Epidermal melanocyte (primary cell): Measurements from ENCODE around the gene PACS2.

Experiments
- DNase-seq: peaks from one replicate; pipeline ENCODE4 v3.0.0; 2011; ENCODE audit warnings: low spot score; ENCODE audit not compliant: insufficient read length

The PACS2 gene

GRCh38 chr14:105384605-105385321 is 70.2 kb downstream of the PACS2 start:
- DNase-seq = no peak

DNA sequence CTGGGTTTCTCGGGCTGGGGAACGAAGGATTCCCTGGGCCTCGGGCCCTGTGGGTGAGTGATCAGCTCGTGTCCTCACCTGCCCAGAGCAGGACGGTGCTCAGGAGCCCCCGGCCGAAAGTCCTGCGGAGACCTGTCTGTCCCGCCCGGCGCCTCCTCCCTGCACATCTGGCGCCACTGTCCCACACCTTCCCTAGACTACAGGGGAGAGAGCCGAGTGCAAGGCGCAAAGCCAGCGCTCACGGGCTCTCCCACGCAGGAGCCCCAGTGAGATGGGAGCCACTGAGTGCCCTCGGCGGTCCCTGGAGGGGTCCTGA is 70.7 kb downstream of the PACS2 start:
- no peak for DNase-seq

DNA sequence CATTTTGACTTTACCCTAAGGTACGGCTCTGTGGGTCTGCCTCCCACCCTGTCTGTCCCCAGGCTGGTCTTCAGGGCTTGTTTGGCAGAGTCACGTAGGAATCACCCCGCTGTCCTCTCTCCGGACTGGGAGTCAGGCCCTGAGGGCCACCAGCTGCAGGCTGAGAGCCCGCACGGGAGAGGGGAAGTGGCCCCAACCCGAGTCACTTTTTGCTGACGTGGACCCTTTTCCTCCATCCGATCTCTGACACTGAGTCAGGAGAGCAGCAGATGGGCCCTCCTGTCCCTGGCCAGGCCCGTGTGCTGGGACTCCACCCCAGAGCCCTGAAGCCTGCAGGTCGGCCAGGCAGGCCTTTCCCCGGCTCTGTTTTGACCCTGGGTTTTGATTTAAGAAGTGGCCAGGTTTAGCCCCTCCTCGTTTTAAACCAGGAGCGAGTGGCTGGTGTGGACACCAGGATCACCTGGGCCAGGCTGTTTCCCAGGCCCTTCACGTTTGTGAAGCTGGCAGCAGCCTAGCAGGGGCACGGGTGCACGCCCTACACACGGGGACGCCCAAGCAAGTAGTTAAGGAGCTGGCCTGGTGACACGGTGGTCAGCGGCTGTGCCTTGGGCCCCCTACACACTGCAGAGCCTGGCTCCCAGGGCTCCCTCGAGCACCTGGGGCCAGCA is 71.3 kb downstream of the PACS2 start:
- DNase-seq = no peak

GRCh38 chr14:105386581-105387529 is 72.3 kb downstream of the PACS2 start:
- DNase-seq = no peak

DNA sequence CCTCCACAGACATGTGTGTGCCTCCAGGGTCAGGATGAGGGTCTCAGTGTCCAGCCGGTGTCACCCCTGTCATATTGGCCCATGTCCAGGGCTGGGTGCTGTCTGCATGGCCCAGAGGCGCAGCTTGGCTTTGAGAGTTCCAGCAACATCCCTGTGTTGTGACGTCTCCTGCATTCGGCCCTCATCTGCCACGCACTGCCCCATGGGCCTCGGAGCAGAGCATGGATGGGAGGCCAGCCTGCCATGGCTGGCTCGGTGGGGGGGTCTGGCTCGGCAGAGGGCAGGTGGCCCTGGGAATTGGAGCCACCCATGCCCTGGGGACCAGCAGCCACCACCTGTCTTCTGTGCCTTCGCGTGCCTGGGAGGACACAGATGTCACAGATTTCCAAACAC is 73.0 kb downstream of the PACS2 start:
- no peak for DNase-seq

DNA sequence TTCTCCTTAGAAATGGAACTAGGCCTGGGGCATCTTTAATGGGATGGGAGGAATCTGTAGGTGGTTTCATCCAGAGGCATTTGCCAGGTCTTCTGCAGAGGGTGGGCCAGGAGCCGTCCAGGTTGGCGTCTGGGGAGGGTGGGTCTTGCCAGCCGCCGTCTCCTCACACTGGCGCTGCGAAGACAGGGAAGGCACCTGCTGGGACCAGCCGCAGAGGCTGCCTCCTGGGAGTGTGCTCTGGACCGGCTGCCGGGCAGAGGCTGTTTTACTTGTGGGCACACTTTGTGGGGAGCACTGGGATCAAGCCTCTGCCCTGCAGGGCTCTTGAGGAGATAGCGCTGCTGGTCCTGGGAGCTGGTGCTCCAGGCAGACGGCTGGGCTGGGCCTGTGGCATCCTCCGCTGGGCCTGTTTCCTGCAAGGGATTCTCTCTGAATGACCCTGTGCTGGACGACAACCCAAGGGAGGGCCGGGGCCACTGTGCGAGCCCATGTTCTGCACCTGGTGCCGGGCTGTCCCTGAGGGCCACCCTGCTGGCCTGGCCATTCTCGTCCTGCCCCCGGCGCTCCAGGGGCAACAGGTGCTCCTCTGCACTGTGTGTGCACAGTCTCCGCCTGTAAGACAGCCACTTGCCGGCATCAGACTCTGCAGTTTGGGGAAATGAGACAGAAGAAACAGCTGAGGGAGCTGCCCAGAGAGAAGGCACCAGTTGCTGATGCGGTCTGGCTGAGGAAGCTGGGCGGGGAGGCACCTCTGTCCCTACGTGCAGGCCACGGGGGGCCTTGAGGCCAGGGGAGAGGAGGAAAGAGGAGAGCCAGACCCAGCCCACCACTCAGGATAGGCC is 73.8 kb downstream of the PACS2 start:
- DNase-seq = no peak

DNA sequence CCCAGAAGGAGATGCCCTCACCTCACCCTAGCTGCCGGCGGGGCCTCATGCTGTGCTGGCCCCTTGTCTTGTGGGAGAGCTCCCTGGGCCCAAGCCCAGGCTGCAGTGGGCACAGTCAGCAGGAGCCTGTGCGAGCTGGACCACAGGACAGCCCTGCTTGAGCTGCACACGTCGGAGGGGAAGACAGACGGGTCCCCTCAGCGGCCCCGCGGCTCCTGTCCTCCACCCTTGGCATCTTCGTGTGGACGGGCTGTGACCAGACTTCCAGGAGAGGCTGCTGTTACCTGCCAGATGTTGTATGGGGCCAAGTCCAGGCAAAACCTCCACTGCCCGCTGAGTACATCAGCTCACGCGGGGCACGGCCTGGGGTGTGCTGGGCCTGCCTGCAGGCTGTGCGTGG is 74.4 kb downstream of the PACS2 start:
- DNase-seq = no peak

GRCh38 chr14:105389534-105389933 is 75.0 kb downstream of the PACS2 start:
- DNase-seq = peak; percentile 73

DNA sequence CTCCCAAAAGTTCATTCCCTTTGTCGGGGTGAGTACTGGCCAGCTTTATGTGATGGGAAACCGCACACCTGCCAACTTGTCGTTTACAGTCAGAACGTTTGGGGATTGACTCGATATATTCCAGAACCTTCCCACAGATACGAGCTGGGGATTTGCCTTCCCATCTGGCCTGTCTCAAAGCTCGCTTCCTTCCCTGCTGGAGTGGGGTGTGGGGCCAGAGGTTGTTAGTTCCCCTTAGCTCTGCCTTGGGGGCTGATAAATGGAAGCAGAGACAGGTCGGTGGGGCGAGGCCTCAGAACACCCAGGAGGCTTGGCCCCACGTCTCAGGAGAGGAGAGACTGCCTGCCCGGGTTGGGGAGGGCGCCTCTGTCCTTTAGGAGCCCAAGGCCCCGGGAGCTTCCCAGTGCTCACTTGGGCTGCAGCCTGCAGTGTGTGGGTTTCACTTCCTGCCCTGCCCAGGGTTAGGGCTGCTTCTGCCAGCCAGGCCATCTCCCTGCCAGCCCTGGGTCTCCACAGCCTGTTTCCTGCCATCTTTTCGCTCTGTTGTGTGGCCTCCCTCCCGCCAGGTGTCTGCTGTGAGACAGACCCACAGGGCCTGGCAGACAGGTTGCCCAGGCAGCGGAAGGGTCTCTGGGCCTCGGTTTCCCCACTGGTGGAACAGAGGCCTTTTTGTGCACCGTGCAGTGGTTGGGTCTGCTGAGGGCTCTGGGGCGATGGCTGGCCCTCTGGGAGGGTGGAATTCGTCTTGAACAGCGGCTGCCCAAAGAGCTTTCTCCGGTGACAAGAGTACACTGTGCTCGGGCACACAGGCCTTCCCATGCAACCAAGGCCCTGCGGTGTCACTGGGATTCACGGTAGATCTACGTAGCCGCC is 75.7 kb downstream of the PACS2 start:
- DNase-seq = no peak

DNA sequence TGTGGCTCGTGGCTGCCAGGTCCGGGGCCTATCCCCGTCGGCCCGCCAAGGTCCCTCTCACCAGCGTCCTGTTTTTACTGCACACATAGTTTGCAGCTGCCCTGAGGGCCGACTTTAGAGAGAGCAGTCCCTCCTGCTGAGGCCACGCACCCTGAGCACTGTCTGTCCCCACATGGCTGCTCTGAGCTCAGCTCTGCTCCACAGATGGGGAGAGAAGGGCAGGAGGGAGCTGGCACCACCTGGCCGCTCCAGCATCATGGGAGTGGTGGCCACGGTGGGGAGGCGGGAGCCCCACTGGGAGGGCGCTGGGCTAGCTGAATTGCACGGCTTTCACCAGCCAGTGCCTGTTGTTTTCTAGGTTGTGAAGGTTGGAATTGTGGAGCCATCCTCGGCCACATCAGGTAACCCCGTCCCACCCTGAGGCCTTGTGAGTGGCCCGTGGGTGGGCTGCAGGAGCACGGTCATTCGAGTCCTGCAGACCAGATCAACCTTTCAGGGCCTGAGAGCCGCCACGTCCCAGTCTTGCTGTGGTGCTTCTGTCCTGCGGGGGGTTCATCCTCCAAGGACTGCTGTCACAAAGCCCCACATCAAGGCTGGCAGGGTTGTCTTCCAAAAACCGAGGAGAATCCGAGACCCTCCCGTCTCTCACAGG is 76.4 kb downstream of the PACS2 start:
- DNase-seq = no peak

DNA sequence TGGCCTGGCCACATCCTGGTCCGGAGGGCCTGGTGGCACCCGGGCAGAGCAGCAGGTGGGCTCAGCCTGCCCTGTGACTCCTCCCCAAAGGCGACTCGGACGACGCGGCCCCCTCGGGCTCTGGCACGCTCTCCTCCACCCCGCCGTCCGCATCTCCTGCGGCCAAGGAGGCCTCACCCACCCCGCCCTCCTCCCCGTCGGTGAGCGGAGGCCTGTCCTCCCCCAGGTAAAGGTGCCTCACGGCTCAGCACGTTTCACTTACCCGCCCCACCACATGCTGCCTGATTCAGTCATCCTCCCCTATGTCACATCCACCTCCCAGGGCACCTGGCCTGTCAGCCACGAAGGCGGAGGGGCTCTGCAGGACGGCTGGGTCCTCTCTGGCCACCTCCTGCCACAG is 77.0 kb downstream of the PACS2 start:
- DNase-seq = no peak

GRCh38 chr14:105392131-105393090 is 77.9 kb downstream of the PACS2 start:
- DNase-seq = no peak

GRCh38 chr14:105393151-105393550 is 78.6 kb downstream of the PACS2 start:
- DNase-seq = no peak

- no peak for DNase-seq
These were observed 80.4 kb downstream of the PACS2 start for GRCh38 chr14:105394714-105395537.

- no peak for DNase-seq
These were observed 80.9 kb downstream of the PACS2 start for GRCh38 chr14:105395538-105395854.

GRCh38 chr14:105397350-105397931 is 82.9 kb downstream of the PACS2 start:
- DNase-seq = no peak

DNA sequence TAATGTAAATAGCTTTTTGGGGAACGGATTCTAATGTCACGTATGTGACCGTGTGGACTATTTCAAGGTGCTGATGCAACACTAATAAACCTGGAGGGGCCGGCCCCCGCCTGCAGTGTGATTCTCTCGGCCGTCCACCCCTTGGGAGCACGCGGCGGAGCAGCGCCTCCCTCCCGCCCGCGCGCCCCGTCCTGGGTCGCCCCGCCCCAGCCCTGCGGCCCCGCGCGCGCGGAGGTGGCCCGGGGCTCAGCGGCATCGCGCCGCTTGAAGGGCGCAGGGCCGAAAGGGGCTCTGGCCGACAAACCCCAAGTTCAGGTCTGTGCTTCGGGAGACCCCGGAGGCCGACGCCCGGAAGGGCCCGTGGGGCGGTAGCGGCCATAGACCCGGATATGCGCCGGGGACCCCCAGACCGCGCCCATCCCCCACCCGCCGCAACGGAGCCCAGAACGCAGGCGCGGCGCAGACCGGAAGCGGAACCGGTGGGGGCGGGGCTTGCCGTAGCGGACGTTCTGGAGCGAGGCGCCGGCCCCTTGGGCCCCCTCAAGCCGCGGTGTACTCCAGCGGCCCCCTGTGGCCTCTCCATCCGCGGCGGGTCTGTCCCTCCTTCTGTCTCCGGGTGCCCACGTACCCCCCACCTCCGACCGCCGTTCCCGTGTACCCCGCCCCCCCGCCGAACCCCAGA is 83.6 kb downstream of the PACS2 start, which contains the start of gene TEX22:
Gene TEX22, plus strand, starts transcription at position 495 of the 682 bp plus-strand sequence. CDS start 803 bp downstream, outside the sequence.
- peak; percentile 86 for DNase-seq
